ENCODE data around the gene TMEM204.
A peak's percentile ranks its signal among the peaks of the same experiment; 100 is the strongest.

TMEM204 gene

DNA sequence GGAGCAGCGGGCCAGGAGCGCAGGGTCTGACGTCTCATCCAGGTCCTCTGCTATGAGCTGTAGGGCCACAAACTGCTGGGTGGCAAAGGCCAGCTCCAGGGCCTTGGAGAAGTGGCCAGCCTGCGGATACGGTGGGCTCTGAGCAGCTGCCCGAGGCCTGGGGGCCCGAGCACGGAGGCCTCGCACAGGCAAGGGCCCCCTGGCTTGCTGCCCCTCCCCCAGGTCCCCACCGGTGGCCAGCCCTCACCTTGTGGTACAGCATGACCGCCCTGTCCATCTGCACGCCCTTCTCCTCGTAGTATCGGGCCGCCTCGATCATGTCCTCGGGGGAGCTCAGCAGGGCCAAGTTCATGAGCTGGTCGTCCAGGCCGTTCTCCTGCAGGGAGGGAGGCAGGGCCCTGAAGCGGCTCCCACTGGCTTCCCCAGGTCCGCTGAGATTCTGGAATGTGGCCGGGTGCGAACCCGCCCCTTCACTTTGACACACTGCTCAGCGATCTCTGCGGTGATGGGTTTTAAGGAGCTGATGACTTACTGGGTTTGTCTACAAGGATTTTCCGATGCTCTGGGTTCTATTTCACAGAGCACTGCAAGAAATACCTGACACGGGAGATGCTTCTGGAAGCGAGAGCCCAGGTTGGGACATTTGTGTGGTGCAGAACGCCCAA lies 9.8 kb upstream of the TMEM204 start:
- DNase-seq = no peak

DNA sequence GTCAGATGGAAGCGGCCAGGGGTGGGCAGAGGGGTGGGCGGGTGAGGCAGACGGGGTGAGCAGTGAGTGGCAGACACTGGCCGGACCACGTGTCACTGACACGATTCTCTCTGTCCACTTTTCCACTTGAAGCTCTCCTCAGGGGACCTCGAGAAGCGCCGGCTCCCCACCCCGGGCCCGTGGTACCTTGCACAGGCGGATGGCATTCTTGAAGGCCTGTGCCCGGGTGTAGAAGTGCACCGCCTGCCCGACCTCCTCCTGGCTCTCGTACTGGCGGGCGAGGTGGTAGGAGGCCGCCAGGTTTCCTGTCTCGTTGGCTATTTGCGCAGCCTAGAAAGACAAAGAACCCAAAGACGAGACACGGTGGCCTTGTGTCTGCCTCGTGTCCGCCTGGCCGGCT lies 9.1 kb upstream of the TMEM204 start:
- no peak for DNase-seq

DNA sequence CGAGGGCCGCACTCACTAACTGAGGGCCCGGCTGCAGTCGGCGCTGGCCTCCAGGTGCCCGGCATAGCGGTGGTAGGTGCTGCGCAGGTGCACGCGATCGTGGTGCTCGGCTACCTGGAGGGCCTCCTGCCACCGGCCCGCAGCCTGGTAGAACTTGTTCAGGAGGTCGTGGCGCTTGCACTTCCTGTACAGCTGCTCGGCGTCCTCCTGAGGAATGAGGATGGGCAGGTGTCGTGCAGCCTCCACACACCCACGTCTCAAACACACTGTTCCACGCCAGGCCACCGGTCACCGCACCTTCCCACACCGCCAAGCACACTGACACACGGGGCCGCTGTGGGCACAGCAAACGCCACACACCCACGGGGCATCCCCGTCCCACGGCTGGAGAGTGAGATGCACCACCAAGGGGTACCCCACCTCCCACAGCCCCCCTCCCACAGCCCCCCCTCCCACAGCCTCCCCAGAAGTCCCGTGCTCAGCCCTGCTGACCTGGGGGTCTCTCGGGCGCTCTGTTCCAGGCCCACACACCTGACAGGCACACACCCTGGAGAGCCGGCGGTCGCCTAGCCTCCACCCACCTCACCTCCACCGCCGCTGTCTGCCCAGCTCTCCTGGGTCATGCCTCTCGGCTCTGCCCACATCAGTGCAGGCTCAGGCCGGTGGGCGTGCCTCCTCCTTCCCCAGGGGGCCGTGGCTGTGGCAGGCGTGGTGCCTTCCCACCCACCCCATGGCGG lies 7.4 kb upstream of the TMEM204 start:
- no peak for DNase-seq

DNA sequence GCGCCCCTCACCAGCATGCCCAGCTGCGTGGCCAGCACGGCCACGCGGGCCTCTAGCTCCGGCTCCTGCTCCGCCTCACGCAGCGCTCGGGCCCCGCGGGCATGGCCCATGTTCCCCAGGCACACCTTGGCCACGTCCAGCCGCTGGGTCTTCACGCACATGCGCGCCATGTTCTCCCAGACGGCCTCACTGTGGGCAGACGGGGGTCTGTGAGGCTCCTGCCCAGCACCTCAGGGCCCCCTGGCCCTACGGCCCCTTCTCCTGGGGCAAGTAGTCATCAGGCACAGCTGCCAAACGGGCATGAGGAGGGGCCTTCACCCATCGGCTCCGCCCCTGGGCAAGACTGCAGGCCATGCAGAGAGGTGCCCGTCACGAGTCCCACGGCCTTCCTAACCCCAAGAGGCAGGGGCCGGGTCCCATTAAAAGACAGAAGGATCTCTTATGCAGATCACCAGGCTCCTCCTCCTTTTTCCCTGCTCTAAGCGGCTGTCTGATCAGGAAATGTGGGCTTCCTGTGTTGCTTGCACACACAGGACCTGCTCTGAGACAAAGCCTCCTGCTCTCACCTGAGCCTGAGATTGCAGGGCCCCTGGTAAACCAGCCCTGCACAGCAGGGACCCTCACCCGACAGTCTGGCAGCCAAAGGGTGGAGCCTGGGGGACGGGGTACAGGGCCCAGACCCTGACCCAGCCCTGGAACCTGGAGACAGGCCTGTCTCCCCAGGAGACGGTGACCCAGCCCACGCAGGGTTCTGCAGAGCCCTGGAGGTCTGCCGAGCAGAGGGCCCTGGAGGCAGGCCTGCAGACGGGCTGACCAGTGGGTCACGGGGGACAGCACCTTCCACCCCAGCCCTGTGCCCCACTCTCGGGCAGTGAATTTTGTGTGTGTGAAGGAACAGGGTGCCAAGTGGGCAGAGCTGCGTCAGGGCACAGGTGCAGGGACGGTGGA lies 6.6 kb upstream of the TMEM204 start:
- DNase-seq = no peak

DNA sequence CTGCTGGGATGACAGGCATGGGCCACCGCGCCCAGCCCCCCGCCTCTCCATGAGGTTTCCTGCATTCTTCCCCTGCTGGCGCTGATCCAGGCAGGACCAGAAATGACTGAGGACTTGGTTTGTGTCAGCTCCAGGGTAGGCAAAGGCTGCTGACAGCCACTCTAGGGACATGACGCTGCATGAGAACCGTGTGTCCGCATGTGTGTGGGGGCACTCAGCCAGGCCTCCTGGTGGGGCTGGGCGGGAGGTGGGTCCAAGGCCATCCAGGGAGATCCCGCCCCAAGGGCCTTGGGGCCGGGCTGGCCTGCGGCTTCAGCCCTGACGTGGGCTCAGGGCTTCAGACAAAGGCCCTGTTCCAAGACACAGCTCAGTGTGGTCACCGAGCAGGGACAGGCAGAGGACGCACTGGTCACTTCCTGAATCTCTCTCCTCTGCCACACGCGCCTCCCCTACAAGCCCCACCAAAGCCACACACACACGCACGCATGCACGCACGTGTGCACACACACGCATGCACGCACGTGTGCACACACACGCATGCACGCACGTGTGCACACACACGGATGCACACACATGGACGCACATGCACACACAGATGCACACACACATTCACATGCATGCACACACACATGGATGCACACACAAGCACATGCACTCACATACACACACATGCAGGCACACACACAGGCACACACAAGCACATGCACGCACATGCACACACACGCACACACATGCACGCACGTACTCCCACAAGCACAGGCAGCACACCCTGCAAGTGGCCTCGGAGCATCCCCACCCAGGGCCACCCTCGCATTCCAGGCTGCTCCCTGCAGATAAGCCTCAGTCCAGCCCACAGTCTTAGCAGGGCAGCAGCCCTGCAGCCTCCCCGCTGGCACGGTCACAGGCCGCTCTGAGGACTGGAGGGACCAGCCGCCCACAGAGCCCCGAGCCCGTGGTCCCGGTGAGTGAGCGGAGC lies 5.3 kb upstream of the TMEM204 start:
- DNase-seq = peak; percentile 81

DNA sequence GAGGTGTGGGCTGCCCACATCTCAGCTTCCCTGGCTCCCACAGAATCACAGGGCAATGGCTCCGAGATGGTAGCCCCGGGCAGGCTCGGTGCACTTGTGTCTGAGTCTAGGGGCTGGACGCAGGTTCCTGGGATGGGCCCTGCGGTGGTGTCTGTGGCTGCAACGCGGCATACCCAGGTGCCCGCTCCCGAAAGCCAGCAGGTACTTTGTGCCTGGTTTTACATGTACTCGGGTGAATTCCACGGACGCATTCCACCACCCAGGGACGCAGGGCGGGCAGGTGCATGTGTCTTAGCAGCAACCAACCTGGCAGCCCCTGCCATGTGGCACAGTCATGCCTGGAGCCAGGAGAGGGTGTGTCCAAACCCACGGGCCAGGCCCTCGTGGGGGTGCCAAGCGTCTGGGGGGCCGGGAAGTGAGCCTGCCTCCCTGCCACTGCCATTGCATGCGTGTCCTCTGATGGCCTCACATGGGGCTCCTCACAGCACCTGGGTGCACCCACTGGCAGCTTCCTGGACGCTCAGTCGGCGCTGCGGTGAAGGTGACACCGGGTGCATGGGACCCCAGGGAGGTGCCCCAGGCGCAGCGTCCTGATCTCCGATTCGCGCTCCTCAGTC lies 4.4 kb upstream of the TMEM204 start:
- no peak for DNase-seq

DNA sequence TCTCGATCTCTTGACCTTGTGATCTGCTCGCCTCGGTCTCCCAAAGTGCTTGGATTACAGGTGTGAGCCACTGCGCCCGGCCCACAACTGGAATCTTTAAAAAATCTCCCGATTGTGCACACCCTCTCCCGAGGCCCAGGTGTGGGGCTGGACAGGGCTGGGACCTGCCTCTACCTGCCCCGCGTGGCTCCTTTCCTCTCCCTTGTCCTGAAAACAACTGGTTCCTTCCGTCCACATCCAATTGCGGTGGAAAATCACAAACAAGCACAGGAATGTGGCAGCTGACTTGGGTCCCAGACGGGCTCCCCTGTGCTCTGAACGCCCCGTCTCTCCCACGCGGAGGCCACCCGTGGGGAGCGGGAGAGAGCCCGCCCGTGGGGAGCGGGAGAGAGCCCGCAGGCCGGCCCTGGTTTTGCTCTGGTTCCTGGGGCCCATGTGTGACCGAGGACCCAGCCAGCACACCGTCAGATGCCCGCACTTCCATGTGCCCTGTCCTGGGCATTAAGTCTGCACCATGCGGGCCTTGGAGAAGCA lies 3.0 kb upstream of the TMEM204 start:
- no peak for DNase-seq

DNA sequence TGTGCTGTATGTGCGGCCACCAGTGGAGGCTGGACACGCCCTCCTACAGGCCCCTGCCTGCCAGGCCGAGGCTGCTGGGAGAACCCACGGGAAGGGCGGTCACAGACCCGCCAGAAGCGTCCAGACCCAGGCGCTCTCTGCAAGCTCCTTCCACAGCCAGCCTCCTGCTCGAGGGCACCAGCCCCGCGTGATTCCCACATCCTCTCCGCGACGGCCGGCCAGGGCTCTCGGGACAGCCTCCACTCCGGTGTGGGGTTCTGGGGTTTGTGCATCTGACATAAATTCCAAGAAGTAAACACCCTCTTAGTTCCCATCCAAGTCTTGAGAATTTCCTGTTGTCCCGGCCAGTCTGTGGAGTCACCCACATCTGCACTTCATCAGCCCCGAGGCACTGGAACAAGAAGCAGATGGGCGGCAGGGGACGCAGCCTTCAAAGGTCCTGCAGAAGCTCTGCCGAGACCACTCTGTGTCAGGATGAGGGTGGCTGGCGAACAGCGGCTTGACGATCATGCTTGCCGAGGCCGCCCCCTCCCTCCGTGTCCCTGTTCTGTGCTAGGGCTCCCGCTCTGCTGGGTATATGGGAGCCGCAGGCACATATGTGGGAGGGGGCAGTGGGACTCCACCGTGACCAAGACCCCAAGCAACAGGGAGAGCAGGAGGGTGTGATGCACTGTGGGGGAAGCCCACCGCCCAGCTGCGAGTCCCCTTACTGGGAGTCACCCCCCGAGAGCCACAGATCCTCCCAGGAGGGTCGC lies 2.4 kb upstream of the TMEM204 start:
- DNase-seq = no peak

DNA sequence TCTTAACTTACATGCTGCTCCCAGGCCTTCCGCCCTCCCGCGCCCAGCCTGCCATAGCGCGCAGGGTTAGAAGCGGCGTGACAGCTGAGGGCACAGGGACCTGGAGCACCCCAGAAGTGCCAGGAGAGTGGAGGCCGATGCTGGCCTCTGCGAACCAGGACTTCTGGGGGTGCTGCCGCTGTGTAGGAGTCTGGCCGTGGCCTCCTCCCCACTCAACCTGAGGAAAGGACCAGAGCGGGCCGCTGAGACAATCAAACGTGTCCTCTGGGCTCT lies 1.9 kb upstream of the TMEM204 start:
- no peak for DNase-seq

DNA sequence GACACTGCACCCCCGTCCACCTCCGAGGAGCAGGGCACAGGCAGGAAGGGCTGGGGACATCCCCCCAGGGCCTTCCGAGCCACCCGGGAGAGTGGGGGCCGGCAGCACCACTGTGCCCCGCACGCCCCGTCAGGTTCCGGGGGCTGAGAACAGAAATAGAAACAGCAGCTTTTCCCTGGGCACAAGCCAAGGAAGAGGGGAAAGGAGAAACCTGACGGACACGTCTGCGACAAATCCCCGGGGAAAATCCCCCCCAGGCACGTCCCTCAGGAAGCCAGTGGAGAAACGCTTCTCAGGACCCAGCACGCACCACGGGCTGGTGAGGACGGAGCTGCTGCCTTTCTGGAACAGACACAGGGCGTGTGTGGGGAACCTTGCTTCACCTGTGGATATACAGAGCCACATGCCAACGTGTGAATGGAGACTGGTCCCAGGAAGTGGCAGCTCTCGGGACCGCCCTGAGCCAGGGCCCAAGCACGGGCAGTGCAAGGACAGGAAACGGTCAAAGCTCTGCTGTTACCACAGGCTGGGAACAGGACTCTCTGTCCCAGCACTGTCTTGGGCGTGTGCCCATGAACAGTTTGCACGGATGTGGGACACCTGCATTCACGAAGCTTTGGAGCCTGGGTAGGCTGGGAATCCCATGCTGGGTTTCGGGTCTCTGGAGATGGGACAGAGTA lies 1.2 kb upstream of the TMEM204 start:
- DNase-seq = no peak

DNA sequence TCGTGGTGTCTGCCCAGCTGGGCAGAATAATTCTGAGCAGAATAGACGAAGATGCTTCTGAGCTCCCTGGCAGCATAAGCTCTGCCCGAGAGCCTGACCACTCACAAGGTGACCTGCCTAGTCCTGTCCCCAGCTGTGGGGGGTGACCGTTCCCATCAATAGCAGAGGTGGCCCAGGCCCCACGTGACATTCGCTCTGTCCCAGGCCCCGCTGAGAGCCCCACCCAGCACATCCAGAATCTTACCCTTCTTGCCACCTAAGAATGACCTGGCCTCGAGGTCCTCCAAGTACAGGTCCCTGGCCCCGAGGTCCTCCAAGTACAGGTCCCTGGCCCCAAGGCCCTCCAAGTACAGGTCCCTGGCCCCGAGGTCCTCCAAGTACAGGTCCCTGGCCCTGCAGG lies 695 bp upstream of the TMEM204 start:
- no peak for DNase-seq

DNA sequence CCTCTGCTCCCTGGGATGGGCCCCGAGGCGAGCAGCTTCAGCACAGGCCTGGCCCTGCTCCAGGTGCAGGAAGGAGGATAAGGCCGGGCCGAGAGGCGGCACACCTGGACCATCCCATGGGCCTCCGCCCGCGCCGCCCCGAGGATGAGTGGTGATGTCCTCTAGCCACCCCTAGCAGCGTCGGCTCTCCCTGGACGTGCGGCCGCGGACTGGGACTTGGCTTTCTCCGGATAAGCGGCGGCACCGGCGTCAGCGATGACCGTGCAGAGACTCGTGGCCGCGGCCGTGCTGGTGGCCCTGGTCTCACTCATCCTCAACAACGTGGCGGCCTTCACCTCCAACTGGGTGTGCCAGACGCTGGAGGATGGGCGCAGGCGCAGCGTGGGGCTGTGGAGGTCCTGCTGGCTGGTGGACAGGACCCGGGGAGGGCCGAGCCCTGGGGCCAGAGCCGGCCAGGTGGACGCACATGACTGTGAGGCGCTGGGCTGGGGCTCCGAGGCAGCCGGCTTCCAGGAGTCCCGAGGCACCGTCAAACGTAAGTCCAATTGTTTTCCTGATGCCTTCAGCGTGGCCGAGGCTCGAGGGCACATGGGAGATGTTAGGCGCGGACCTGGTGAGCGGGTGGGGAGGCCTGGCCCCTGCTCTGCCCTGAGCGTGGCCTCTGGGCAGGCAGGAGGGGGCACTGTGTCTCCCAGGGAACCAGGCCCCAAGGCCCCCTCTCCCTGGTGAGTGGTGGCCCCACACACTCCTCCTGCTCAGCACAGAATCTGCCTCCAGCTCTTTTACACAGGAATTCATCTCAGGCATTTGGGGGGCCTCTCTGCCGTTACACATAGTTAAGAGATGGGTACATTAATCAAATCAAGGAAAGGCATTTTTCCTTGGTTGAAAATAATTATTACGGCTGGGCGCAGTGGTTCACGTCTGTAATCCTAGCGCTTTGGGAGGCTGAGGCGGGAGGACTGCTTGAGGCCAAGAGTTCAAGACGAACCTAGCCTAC lies 855 bp downstream of the TMEM204 start:
- DNase-seq = no peak

DNA sequence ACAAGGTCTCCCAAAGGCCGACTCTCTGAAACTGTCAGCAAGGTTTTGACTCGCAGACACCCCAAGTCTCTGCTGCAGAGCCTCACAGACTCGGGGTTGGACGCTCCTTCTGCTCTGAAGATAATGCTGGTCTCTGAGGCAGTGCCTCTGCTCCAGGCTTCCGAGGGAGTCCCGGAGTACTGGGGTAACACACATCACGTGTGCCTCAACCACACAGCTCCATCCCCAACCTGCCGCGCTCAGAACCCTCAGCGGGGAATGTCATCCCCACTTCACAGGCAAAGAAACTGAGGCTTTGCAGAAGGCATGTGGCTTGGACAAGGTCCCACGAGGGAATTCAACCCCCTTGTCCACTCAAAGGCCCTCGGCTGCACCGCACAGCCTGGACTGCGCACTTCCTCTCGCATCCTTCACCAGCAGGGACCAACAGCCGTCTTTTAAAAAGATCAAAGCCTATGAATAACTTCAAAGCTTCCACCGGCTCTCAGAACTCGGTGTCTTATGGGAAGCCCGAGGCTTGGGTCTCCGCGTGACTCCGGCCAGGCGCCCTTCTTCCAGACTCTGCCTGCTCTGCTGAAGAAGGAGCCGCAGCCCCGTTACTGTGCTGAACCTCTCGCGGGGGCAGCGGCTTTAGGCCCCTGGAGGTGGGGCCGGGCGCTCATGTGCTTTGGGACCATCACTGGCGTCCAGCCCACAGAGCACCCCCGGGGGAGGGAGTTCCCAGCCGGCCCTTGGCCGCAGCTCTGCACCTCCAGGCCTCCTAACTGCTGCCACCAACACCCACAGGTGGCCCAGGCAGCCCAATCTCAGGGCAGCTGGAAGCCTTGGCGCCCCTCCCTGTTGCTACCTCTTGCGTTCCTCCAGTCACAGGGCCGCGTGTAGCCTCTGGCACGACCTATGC lies 2.2 kb downstream of the TMEM204 start:
- no peak for DNase-seq

DNA sequence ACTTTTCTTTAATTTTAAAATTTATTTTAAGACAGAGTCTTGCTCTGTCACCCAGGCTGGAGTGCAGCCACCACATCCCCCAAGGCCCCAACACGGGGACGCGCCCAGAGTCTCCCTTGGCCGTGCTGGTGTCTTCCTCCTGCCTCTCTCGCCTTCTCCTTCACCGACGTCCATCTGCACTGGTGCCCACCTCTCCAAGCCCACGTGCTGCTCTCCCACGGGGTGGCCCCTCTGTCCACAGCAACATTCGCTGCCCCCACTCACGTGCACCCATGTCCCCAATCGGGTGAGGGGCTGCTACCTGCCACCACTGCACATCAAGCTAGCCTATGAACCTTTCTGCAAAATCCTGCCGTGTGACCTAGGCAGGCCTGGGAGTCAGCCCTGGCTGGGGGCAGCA lies 3.1 kb downstream of the TMEM204 start:
- no peak for DNase-seq

DNA sequence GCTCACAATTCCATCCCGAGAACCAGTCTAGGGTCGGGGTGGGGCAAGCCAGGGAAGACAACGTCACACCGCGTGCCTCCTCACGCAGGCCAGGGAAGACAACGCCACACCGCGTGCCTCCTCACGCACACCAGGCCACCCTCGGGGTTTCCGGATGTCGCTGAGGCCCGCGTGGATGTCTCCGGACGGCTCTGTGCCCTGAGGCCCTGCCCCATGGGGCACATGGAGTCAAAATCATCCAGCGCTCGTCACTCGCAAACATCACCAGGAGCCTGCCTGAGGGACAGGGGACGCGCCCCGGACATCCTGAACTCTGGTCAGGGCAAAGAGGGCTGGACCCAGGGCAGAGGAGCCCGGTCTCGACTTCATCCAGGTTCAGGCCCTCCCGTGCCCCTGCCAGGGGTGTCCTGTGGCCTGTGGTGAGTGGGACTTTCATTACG lies 3.7 kb downstream of the TMEM204 start:
- DNase-seq = no peak

DNA sequence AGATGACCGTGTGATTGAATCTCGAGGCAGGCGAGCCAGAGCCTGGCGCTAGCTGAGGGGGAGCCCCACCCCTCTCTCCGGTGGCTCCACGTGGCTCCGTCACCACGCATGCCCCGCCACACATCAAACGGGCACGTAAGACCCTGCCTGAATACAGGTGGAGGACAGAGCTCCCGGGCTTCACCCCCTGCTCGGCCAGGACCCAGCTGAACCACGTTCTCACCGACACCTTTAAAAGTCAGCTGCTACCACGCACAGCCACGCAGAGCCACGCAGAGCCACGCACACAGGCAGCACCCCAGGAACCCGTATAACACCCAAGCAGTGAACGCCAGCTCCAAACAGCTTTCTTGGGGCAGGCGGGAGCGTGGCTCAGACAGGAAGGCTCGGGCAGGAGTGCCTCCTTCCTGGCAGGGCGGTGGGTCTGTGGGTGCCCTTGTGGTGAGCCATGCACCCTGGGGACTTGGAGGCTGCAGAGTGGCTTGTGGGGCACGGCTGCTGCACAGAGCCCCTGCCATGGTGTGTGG lies 4.4 kb downstream of the TMEM204 start:
- DNase-seq = no peak

DNA sequence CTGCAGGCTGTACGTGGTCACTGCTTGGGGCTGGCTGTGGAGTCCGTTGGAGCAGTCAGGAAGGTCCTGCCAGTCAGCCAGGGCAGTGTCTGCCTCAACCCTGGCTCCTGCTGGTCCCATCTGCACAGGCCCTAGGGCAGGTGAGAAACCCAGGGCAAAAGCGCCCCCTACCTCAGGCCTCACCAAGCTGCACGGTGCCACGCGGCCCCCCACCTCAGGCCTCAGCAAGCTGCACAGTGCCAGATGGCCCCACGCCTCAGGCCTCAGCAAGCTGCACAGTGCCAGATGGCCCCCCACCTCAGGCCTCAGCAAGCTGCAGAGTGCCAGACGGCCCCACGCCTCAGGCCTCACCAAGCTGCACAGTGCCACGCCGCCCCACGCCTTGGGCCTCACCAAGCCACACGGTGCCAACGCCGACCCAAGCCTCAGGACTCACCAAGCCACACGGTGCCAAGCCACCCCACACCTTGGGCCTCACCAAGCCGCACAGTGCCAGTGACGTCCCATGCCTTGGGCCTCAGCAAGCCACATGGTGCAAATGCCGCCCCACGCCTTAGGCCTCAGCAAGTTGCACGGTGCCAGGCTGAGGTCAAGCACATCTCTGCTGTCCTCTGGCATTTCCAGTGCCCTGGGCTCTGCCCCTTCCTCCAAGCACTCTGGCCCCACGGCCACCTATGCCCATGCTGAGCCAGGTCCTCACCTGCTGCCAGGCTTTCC lies 5.5 kb downstream of the TMEM204 start:
- DNase-seq = peak; percentile 29

Data from hematopoietic multipotent progenitor cell treated with erythropoietin and hydrocortisone succinate and interleukin-3 and kit ligand, for 8 days (in vitro differentiated cells).